ENCODE results near the gene MRC1. TPM values are rescaled to one million over a fixed set of nuclear protein-coding genes. Genes with fewer than 3 reads are reported as not detected.

Gene MRC1
- total and polyA plus RNA-seq, 9 of the 15 experiments (the other 6 are each of a cell fraction or from before 2014, with no cell fraction given): 0.01 to 0.20 (median 0.03) TPM; not detected in 5

GRCh38 chr10:17841050-17841449, 31.9 kb downstream of the MRC1 start:
- ATAC-seq (no peak), DNase-seq (ENCODE audit: extremely low read depth in 1 of 4, low spot score in 3 of 4) (no peak)

More at GRCh38 chr10:17841050-17841449, 31.9 kb downstream of the MRC1 start:
- no peak overlapping the region for H3K27ac ChIP-seq (ENCODE audit: extremely low read depth, low read depth, low read length)
- ChIA-PET POLR2A (no interaction called here), CTCF (ENCODE audit: low intra/inter-chr PET ratio) (no interaction called here)
- H3K4me3 ChIP-seq: no peak overlapping the region
- H3K4me2 ChIP-seq (ENCODE audit: insufficient read depth, low read length): no peak overlapping the region
- H3K27me3 ChIP-seq (ENCODE audit: control insufficient read depth in 2 of 2, insufficient read depth in 2 of 2, low read length in 2 of 2): peaks cover 7 to 16% of the 10 kb centered on the region in 2 experiments
- H3K79me2 ChIP-seq (ENCODE audit: control insufficient read depth, insufficient read depth, low read length): no peaks in the 10 kb centered on the region
- in situ Hi-C loops (cut with MboI): no loop called here
- TF ChIP-seq MTA1 (IDR thresholded peaks at IDR 0.05; ENCODE audit: borderline replicate concordance) (no peak), HDAC8 (tag; IDR thresholded peaks at IDR 0.05) (no peak), NFIC (IDR thresholded peaks at IDR 0.05) (no peak), NR2C2 (CRISPR knock-in tag; IDR thresholded peaks at IDR 0.05) (no peak), NR2C2 (tag; IDR thresholded peaks at IDR 0.05) (no peak), SIRT6 (IDR thresholded peaks at IDR 0.05; ENCODE audit: low read depth, low read length) (no peak), TCF15 (CRISPR knock-in tag; IDR thresholded peaks at IDR 0.05) (no peak), MEF2A (IDR thresholded peaks at IDR 0.05; ENCODE audit: control insufficient read depth, low read depth, low read length) (no peak), ZNF592 (IDR thresholded peaks at IDR 0.05) (no peak)
- TF ChIP-seq, protein P1, sequence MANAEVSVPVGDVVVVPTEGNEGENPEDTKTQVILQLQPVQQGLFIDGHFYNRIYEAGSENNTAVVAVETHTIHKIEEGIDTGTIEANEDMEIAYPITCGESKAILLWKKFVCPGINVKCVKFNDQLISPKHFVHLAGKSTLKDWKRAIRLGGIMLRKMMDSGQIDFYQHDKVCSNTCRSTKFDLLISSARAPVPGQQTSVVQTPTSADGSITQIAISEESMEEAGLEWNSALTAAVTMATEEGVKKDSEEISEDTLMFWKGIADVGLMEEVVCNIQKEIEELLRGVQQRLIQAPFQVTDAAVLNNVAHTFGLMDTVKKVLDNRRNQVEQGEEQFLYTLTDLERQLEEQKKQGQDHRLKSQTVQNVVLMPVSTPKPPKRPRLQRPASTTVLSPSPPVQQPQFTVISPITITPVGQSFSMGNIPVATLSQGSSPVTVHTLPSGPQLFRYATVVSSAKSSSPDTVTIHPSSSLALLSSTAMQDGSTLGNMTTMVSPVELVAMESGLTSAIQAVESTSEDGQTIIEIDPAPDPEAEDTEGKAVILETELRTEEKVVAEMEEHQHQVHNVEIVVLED (CRISPR knock-in tag; IDR thresholded peaks at IDR 0.05): no peak
- TF ChIP-seq, protein P2, sequence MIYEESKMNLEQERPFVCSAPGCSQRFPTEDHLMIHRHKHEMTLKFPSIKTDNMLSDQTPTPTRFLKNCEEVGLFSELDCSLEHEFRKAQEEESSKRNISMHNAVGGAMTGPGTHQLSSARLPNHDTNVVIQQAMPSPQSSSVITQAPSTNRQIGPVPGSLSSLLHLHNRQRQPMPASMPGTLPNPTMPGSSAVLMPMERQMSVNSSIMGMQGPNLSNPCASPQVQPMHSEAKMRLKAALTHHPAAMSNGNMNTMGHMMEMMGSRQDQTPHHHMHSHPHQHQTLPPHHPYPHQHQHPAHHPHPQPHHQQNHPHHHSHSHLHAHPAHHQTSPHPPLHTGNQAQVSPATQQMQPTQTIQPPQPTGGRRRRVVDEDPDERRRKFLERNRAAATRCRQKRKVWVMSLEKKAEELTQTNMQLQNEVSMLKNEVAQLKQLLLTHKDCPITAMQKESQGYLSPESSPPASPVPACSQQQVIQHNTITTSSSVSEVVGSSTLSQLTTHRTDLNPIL (CRISPR knock-in tag; IDR thresholded peaks at IDR 0.05): no peak
- no peak overlapping the region for H3K9ac ChIP-seq (ENCODE audit: insufficient read depth in 1 of 2, low read depth in 2 of 2, low read length in 2 of 2)
- no peaks in the 10 kb centered on the region for H3K36me3 ChIP-seq (ENCODE audit: control insufficient read depth, insufficient read depth, low read length)
- no peaks in the 10 kb centered on the region for H3K4me1 ChIP-seq (replicated peaks in 1 of 2; ENCODE audit: control insufficient read depth in 2 of 2, insufficient read depth in 2 of 2, low read length in 2 of 2)
- 0% methylated on average over 1 of the region's 1 CpG for WGBS (ENCODE audit: insufficient coverage, low coverage, missing lambda C conversion rate)
- H3K9me3 ChIP-seq (replicated peaks; ENCODE audit: control insufficient read depth, insufficient read depth, low read depth, low read length): no peaks in the 10 kb centered on the region
- FAIRE-seq: no peak
- BruUV-seq (replicated peaks): no TSS peak
- intact Hi-C loops (cut with micrococcal nuclease): loop anchor here (10.0 kb wide), 1 partner anchor 236 kb away; no protein-coding TSS in a partner anchor
- no peaks in the 10 kb centered on the region for H4K20me1 ChIP-seq (replicated peaks; ENCODE audit: control insufficient read depth, insufficient read depth, low read length)
- no peaks in the 10 kb centered on the region for H3K9me1 ChIP-seq (ENCODE audit: control insufficient read depth, insufficient read depth, low read length)
- H2AFZ ChIP-seq (ENCODE audit: low read depth, low read length): no peak overlapping the region

Measured in K562 (cell line).